Measurements from ENCODE around the gene DHCR7. TPM values are rescaled to one million over a fixed set of nuclear protein-coding genes. Genes with fewer than 3 reads are reported as not detected.

DHCR7 gene
- total RNA-seq, 4 donors from 2014 or later, result 5.0 to 101 (median 36.8) TPM

DNA sequence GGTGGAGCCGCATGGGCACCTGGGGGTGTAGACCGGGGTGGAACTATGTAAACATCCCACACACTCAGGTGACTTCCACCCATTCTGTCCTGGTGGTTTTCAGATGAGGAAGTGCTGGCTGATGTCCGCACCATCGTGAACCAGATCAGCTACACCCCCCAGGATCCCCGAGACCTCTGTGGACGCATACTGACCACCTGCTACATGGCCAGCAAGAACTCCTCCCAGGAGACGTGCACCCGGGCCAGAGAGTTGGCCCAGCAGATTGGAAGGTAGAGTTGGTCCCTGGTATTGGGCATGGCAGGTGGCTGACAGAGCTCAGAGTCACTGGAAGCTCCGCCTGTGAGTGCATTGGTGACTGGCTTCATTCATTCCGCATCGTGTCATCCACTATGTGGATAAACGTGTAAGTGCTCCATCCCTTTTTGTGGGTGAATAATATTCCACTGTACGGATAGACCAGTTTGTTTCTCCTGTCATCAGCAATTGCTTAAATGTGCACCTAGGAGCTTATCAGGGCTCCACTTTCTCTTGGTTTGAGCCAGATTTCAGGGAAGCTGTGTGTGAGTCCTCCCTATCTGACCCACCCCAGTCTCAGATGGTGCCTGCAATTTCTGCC lies 34.7 kb upstream of the DHCR7 start:
- Histone ChIP-seq H3K27ac (no peak overlapping the region), H3K36me3 (peaks cover 0 to 85% (median 0%) of the 10 kb centered on the region in 3 donors), H3K4me3 (no peak overlapping the region), H3K9me3 (no peaks in the 10 kb centered on the region), H3K4me1 (no peaks in the 10 kb centered on the region), H3K27me3 (no peaks in the 10 kb centered on the region)
- TF ChIP-seq CTCF (IDR thresholded peaks at IDR 0.05), result no peak
- no peak for TF ChIP-seq POLR2A (IDR thresholded peaks at IDR 0.05)
- DNase-seq, result peak in 1 of 3 donors; percentile 30

GRCh38 chr11:71482216-71482615 lies 34.0 kb upstream of the DHCR7 start:
- Histone ChIP-seq H3K4me1 (no peaks in the 10 kb centered on the region), H3K36me3 (peaks cover 0 to 91% (median 0%) of the 10 kb centered on the region in 3 donors), H3K4me3 (no peak overlapping the region), H3K9me3 (no peaks in the 10 kb centered on the region), H3K27ac (no peak overlapping the region), H3K27me3 (no peaks in the 10 kb centered on the region)
- TF ChIP-seq CTCF (IDR thresholded peaks at IDR 0.05) (no peak), POLR2A (IDR thresholded peaks at IDR 0.05) (no peak)
- DNase-seq, result no peak

DNA sequence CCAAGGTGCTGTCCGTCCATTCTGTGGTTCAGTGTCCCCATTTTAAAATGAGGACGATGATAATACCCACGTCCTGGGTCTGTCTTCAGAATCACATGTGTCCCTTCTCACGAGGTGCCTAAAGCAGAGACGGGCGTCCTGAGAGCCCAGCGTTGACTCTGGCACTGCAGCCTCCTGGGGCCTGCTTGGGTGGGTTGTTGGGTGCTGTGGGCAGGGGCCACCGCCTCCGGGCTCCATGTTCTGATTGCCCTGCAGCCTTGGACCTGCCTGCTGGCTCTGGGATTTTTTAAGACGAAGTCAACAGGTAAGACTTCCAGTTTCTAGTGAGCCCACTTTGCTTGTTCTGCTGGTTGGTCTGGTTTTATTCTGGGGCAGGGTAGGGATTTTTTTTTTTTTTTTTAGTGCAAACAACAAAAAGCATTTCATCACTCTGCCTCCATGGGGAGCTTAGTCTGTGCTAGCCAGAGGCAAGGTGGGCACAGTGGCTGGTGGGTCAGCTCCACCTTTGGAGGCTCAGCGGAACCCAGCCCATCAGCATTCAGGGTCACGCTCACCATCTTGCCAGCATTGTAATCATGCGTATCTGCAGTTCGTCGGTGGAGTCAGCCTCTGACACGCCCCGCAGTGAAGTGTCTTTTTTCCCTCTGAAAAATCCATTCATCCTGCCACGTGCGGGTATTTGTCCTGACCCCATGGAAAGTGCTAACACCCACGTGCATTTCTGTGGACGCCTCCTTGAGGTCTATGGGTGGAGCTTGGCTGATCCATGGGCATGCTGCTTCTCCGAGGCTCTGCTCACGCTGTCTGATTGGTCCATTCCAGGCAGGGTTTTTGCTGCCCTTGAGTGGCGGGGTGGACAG lies 33.1 kb upstream of the DHCR7 start:
- no peak for TF ChIP-seq POLR2A (IDR thresholded peaks at IDR 0.05)
- no peak for TF ChIP-seq CTCF (IDR thresholded peaks at IDR 0.05)
- Histone ChIP-seq H3K36me3 (peaks cover 0 to 96% (median 0%) of the 10 kb centered on the region in 3 donors), H3K4me3 (no peak overlapping the region), H3K9me3 (no peaks in the 10 kb centered on the region), H3K27ac (no peak overlapping the region), H3K4me1 (no peaks in the 10 kb centered on the region), H3K27me3 (no peaks in the 10 kb centered on the region)
- DNase-seq, result no peak

DNA sequence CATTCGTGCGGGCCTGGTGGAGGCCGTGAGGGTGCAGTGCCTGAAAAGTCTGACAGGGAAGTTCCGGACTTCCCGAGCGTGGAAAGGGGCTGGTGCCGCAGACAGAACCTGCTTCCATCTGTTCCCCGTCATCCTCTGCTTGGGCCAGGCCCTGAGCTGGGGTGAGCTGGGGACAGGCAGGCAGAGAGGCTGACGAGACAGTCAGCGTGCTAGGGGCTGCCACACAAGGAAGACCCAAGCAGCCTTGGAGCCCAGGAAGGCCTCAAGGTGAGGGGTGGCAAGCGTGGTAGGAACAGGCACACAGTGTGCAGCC lies 30.3 kb upstream of the DHCR7 start:
- Histone ChIP-seq H3K27me3 (no peaks in the 10 kb centered on the region), H3K27ac (no peak overlapping the region), H3K9me3 (no peaks in the 10 kb centered on the region), H3K4me1 (no peaks in the 10 kb centered on the region), H3K4me3 (no peak overlapping the region), H3K36me3 (peaks cover 0 to 96% (median 0%) of the 10 kb centered on the region in 3 donors)
- TF ChIP-seq POLR2A (IDR thresholded peaks at IDR 0.05) (no peak), CTCF (IDR thresholded peaks at IDR 0.05) (no peak)
- no peak for DNase-seq

DNA sequence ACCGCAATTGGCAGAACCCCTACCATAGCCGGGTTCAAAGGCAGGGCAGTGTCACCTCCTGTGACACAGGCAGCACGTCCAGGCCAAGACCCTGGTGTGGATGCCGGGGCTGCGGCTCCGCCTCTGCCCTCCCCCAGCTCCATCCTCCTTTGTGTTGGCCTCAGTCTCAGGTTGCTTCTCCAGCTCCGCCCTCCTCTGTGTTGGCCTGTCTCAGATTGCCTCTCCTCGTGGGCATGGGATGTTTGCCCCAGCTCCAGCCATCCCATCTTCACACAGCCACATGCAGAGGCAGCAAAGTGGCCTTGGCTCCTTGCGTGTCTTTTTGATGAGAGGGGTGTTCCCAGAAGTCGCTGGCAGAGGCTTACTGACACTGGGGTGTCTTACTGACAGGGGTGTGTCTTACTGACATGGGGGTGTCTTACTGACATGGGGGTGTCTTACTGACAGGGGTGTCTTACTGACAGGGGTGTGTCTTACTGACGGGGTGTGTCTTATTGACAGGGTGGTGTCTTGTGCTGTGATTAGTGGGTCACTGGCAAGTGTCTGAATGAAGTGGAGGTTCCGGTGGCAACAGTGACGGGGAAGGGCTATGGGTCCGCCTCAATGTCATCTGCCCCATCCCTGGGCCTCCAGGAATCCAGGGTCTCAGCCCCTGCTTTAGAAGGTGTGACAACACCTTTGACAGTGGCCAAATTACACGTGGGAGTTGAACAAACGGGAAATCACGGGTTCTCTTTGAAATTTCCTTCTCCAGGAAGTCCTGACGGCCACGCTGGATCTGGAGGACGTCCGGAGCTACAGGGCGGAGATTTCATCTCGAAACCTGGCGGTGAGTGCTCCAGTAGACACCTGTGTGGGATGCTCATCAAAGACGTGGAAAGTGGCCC lies 29.7 kb upstream of the DHCR7 start:
- peaks cover 0 to 96% (median 0%) of the 10 kb centered on the region in 3 donors for H3K36me3 ChIP-seq
- TF ChIP-seq POLR2A (IDR thresholded peaks at IDR 0.05), result no peak
- no peak for TF ChIP-seq CTCF (IDR thresholded peaks at IDR 0.05)

More for the DNA sequence above, 29.7 kb upstream of the DHCR7 start:
- no peak overlapping the region for H3K27ac ChIP-seq
- H3K4me3 ChIP-seq, result no peak overlapping the region
- no peak for DNase-seq
- no peaks in the 10 kb centered on the region for H3K9me3 ChIP-seq
- H3K4me1 ChIP-seq, result no peaks in the 10 kb centered on the region
- no peaks in the 10 kb centered on the region for H3K27me3 ChIP-seq

All from Peyer's patch (tissue), 4 donors.